HepG2 (cell line): ENCODE measurements around the gene ADH5. TPM values are rescaled to one million over a fixed set of nuclear protein-coding genes. Genes with fewer than 3 reads are reported as not detected.

Experiments
- ATAC-seq: fragments of 200-7000 bp; cut with Tn5 transposase; 3 replicates; pipeline ENCODE4 v1.9.1; 2020; ENCODE audit warnings: mild to moderate bottlenecking, moderate library complexity
- BruUV-seq: library from RNA; stranded (reverse); fragments of 400-500 nt; replicated peaks from 2 replicates; lab custom pipeline; 2021; lab: Mats Ljungman, UMichigan
- CTCF ChIA-PET: fragments of 300-600 bp; formaldehyde crosslinking; extraction: SDS; loops from one replicate; lab custom pipeline; 2021; ENCODE audit warnings: low total read pairs, inconsistent platforms, low intra/inter-chr PET ratio; lab: Yijun Ruan, JAX
- POLR2A ChIA-PET: fragments of 350-600 bp; sonication (Branson Sonifier 250); formaldehyde crosslinking; loops from one replicate; lab custom pipeline; 2020; ENCODE audit warnings: antibody characterized with exemption, inconsistent platforms; lab: Yijun Ruan, JAX
- DNase-seq: peaks from one replicate; pipeline ENCODE4 v3.0.0-alpha.2; 2015; ENCODE audit warnings: low spot score
- FAIRE-seq: peaks from 3 replicates; lab custom pipeline; 2011; peaks lifted over from hg19 to GRCh38; lab: Jason Lieb, UNC
- H2AFZ ChIP-seq: one replicate; pipeline ENCODE4 v1.6.1; 2011; ENCODE audit warnings: low read length, inconsistent platforms
- H3K27ac ChIP-seq: fragments of 300-600 bp; 3 replicates; pipeline ENCODE4 v1.8.0; 2011; ENCODE audit warnings: mixed run types, mild to moderate bottlenecking, mixed read lengths, low read length, inconsistent platforms; ENCODE audit not compliant: insufficient read depth; ENCODE audit errors: extremely low read length
- H3K27me3 ChIP-seq, 2 experiments: fragments of 200-600 bp in 1 of 2; 2 replicates in 1 of 2; 3 replicates in 1 of 2; pipeline versions ENCODE4 v1.6.0 to v1.8.0; 2011; ENCODE audit warnings: low read length in 2 of 2, mild to moderate bottlenecking in 2 of 2, moderate library complexity in 2 of 2, inconsistent platforms in 1 of 2; ENCODE audit not compliant: insufficient read depth in 2 of 2, control insufficient read depth in 1 of 2
- H3K36me3 ChIP-seq, 2 experiments: fragments of 200-600 bp in 1 of 2; replicated peaks in 1 of 2; 2 replicates in 1 of 2; 3 replicates in 1 of 2; pipeline versions ENCODE4 v1.5.1 to v1.8.0; 2011; ENCODE audit warnings: low read length in 2 of 2, inconsistent platforms in 1 of 2; ENCODE audit not compliant: insufficient read depth in 2 of 2, control insufficient read depth in 1 of 2
- H3K4me1 ChIP-seq: 2 replicates; pipeline ENCODE4 v1.5.1; 2012; ENCODE audit warnings: low read length, inconsistent platforms; ENCODE audit not compliant: insufficient read depth
- H3K4me2 ChIP-seq: 2 replicates; pipeline ENCODE4 v1.6.0; 2011; ENCODE audit warnings: low read depth, low read length, inconsistent platforms
- H3K4me3 ChIP-seq, 3 experiments: fragments of 200-600 bp in 1 of 3; sonication (generic), shearing (Covaris generic) in 1 of 3; replicated peaks in 1 of 3; 2 replicates each; pipeline ENCODE4 v1.5.1; 2011 to 2016; ENCODE audit warnings: low read length in 3 of 3, inconsistent platforms in 2 of 3, low read depth in 2 of 3, mild to moderate bottlenecking in 2 of 3, control low read depth in 1 of 3, mixed read lengths in 1 of 3; ENCODE audit not compliant: insufficient read depth in 1 of 3
- H3K79me2 ChIP-seq: one replicate; pipeline ENCODE4 v1.6.1; 2011; ENCODE audit warnings: low read length, inconsistent platforms; ENCODE audit not compliant: insufficient read depth
- H3K9ac ChIP-seq: 2 replicates; pipeline ENCODE4 v1.6.0; 2011; ENCODE audit warnings: mild to moderate bottlenecking, low read depth, low read length, inconsistent platforms; ENCODE audit not compliant: insufficient read depth
- H3K9me3 ChIP-seq: 2 replicates; pipeline ENCODE4 v1.5.1; 2012; ENCODE audit warnings: mild to moderate bottlenecking, low read length
- H4K20me1 ChIP-seq: 2 replicates; pipeline ENCODE4 v1.6.0; 2011; ENCODE audit warnings: inconsistent platforms, mild to moderate bottlenecking, low read length, moderate library complexity; ENCODE audit not compliant: insufficient read depth
- ATF7 ChIP-seq, 2 experiments: fragments of 450-650 bp in 1 of 2; sonication (generic) in 1 of 2; formaldehyde crosslinking in 1 of 2; IDR thresholded peaks; 2 replicates each; pipeline versions ENCODE4 v1.4.0 to v1.6.1; 2016 to 2020; ENCODE audit warnings: antibody characterized with exemption in 1 of 2, mild to moderate bottlenecking in 1 of 2, missing genetic modification reagents in 1 of 2
- CEBPB ChIP-seq: IDR thresholded peaks from 2 replicates; pipeline ENCODE4 v1.6.1; 2011; ENCODE audit warnings: low read depth, low read length, improper control_type of control experiment, borderline replicate concordance
- EZH2 ChIP-seq: conservative IDR thresholded peaks from 2 replicates; pipeline ENCODE4 v1.6.1; 2012; ENCODE audit warnings: mild to moderate bottlenecking, low read depth, low read length, moderate library complexity
- JUN ChIP-seq: sonication (generic); formaldehyde crosslinking; IDR thresholded peaks from 2 replicates; pipeline ENCODE4 v1.4.0; 2020; ENCODE audit warnings: mild to moderate bottlenecking, missing genetic modification reagents
- MAFF ChIP-seq: IDR thresholded peaks from 2 replicates; pipeline ENCODE4 v1.6.1; 2011; ENCODE audit warnings: low read depth, low read length, improper control_type of control experiment
- MAFK ChIP-seq, 2 experiments: IDR thresholded peaks in 1 of 2; conservative IDR thresholded peaks in 1 of 2; 2 replicates each; pipeline ENCODE4 v1.6.1; 2011; ENCODE audit warnings: improper control_type of control experiment in 2 of 2, low read length in 2 of 2
- MTA1 ChIP-seq: sonication (generic); formaldehyde crosslinking; IDR thresholded peaks from 2 replicates; pipeline ENCODE4 v1.4.0; 2020; ENCODE audit warnings: missing genetic modification reagents, mild to moderate bottlenecking, borderline replicate concordance
- NFKBIZ ChIP-seq: IDR thresholded peaks from 2 replicates; pipeline ENCODE4 v1.6.1; 2018; ENCODE audit warnings: missing genetic modification reagents, missing compliant biosample characterization
- NR2C2 ChIP-seq: sonication (generic); formaldehyde crosslinking; IDR thresholded peaks from 2 replicates; pipeline ENCODE4 v1.4.0; 2020; ENCODE audit warnings: missing genetic modification reagents, mild to moderate bottlenecking, moderate library complexity, borderline replicate concordance
- POLR2G ChIP-seq: fragments of 200-400 bp; formaldehyde crosslinking; IDR thresholded peaks from 2 replicates; pipeline ENCODE4 v1.6.1; 2018; ENCODE audit warnings: mild to moderate bottlenecking, low read depth, low read length, moderate library complexity
- RBAK ChIP-seq: sonication (generic); formaldehyde crosslinking; IDR thresholded peaks from 2 replicates; pipeline ENCODE4 v1.5.1; 2020; ENCODE audit warnings: mild to moderate bottlenecking, missing genetic modification reagents
- THAP11 ChIP-seq: IDR thresholded peaks from 2 replicates; pipeline ENCODE4 v1.6.1; 2016; ENCODE audit warnings: missing biosample characterization, missing genetic modification reagents
- ZFX ChIP-seq: sonication (generic); formaldehyde crosslinking; IDR thresholded peaks from 2 replicates; pipeline ENCODE4 v1.4.0; 2020; ENCODE audit warnings: mild to moderate bottlenecking, low read depth, missing genetic modification reagents, moderate library complexity
- ZNF501 ChIP-seq: sonication (generic); formaldehyde crosslinking; IDR thresholded peaks from 2 replicates; pipeline ENCODE4 v1.5.1; 2020; ENCODE audit warnings: mild to moderate bottlenecking, moderate library complexity, missing genetic modification reagents
- WGBS: methylation state at CpG from one replicate; pipeline ENCODE4 v1.1.6; 2017; ENCODE audit warnings: low lambda C conversion rate; 5-methylcytosine and 5-hydroxymethylcytosine counted together
- in situ Hi-C: cut with HindIII; loops from 2 replicates; pipeline ENCODE4 v1.10.0; 2017; ENCODE audit warnings: low pct_unique_long_range_greater_than_20kb; ENCODE audit not compliant: extremely low pct_ligation_motif_present
- intact Hi-C: fragments of 100-400 bp; cut with micrococcal nuclease; formaldehyde crosslinking; loops from one replicate; pipeline ENCODE4 v1.10.0; 2022; ENCODE audit not compliant: unreplicated experiment
- polyA plus RNA-seq, 8 experiments: library from polyadenylated mRNA; depleted of rRNA in 3 of 8; stranded (reverse) in 7 of 8; unstranded in 1 of 8; fragments of >200 nt; fragmentation: Illumina TruSeq in 4 of 8; extraction: Trizol in 4 of 8; gene quantifications; 2 replicates each; pipeline versions ENCODE4 v1.2.1 to v1.2.3, GENCODE V29; 2011 to 2016; ENCODE audit warnings: low read depth in 4 of 8, missing spikeins in 1 of 8, mixed read lengths in 1 of 8; ENCODE audit not compliant: insufficient read depth in 1 of 8
- total RNA-seq, 5 experiments: library from RNA; depleted of rRNA; stranded (reverse); fragments of >200 nt; fragmentation: Illumina TruSeq; extraction: Trizol; gene quantifications; 2 replicates each; pipeline ENCODE4 v1.2.3, GENCODE V29; 2016; ENCODE audit warnings: low read depth in 1 of 5
- TF ChIP-seq, protein P1 (sequence below): sonication (generic); formaldehyde crosslinking; IDR thresholded peaks from 2 replicates; pipeline ENCODE4 v1.4.0; 2020; ENCODE audit warnings: missing genetic modification reagents; ENCODE audit errors: not compliant biosample characterization
- TF ChIP-seq, protein P2 (sequence below): IDR thresholded peaks from 2 replicates; pipeline ENCODE4 v1.6.1; 2016; ENCODE audit warnings: mild to moderate bottlenecking

ADH5 gene
- total and polyA plus RNA-seq, 2 of the 13 experiments (the other 11 are each of a cell fraction or from before 2014, with no cell fraction given): 349 to 512 TPM

DNA sequence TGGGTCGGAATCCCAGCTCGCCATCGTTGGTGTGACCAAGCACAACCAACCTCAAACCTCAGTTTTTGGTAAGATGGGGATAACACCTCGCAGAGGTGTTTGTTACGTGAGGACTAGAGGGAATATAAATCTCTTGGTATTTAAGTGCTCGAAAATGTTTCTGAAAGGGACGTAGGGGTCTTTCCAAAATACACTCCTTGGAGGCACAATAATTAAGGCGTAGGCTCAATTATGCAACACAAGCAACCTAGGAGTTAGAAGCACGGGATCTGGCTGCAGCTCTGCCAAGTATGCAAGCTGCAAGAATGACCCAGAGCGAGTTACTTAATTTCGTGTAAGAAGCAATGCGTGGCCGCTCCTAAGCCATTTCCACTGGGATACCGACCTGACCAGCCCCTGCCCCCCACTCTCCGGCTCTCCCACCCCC is 552 bp downstream of the ADH5 start (continued):
- TF ChIP-seq NR2C2 (CRISPR knock-in tag) (no peak), CEBPB (0 out of 2 replicates have a peak, but pooled peaks have one; percentile 7), MTA1 (CRISPR knock-in tag) (no peak), ZNF501 (CRISPR knock-in tag) (no peak), NFKBIZ (CRISPR knock-in tag) (no peak)
- TF ChIP-seq, protein P1, sequence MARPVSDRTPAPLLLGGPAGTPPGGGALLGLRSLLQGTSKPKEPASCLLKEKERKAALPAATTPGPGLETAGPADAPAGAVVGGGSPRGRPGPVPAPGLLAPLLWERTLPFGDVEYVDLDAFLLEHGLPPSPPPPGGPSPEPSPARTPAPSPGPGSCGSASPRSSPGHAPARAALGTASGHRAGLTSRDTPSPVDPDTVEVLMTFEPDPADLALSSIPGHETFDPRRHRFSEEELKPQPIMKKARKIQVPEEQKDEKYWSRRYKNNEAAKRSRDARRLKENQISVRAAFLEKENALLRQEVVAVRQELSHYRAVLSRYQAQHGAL (CRISPR knock-in tag): no peak
- TF ChIP-seq, protein P2, sequence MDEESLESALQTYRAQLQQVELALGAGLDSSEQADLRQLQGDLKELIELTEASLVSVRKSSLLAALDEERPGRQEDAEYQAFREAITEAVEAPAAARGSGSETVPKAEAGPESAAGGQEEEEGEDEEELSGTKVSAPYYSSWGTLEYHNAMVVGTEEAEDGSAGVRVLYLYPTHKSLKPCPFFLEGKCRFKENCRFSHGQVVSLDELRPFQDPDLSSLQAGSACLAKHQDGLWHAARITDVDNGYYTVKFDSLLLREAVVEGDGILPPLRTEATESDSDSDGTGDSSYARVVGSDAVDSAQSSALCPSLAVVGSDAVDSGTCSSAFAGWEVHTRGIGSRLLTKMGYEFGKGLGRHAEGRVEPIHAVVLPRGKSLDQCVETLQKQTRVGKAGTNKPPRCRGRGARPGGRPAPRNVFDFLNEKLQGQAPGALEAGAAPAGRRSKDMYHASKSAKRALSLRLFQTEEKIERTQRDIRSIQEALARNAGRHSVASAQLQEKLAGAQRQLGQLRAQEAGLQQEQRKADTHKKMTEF: no peak

DNA sequence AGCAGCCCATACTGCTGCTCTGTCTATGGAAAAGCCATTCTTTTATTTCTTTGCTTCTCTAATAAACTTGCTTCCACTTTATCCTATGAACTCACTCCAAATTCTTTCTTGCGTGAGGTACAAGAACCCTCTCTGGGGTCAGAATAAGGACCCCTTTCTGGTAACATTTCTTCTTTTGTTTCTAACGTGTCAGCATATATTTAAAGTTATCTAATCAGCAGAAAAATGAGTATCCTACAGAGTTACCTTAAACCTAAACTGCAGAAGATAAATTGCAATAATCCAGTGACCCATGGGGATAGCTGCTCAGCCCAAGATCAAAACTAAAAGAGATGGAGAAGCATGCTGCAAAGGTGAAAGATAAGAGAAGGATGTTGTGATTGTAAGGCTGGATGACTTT is 4.0 kb downstream of the ADH5 start:
- Histone ChIP-seq H3K9ac (no peak overlapping the region), H3K27me3 (no peaks in the 10 kb centered on the region; a peak in 1 of 5 replicates), H3K27ac (no peak overlapping the region), H2AFZ (no peak overlapping the region), H3K4me3 (no peak overlapping the region), H4K20me1 (peaks cover 21% of the 10 kb centered on the region), H3K79me2 (peaks cover 70% of the 10 kb centered on the region), H3K9me3 (no peaks in the 10 kb centered on the region), H3K4me2 (no peak overlapping the region), H3K36me3 (peaks cover 18 to 58% of the 10 kb centered on the region in 2 experiments), H3K4me1 (peaks cover 52% of the 10 kb centered on the region)
- FAIRE-seq (no peak), DNase-seq (no peak), ATAC-seq (no peak)
- CTCF ChIA-PET: no interaction called here
- in situ Hi-C loops (no loop called here), intact Hi-C loops (loop anchor here (10.0 kb wide), 2 partner anchors 130 to 380 kb away; partner anchors contain the start of gene ADH6)
- no TSS peak for BruUV-seq
- 96% methylated on average over 2 of the region's 2 CpGs for WGBS
- POLR2A ChIA-PET: no interaction called here
- TF ChIP-seq MAFK (conservative IDR thresholded peaks at IDR 0.05 in 1 of 2, IDR thresholded peaks at IDR 0.05 in 1 of 2; ENCODE audit: low read length in 2 of 2) (peak; percentile 63 to 90), POLR2G (peak; percentile 2; the same call in 1 of the 2 replicates), THAP11 (CRISPR knock-in tag) (no peak), MAFF (peak; percentile 87), ATF7 (IDR thresholded peaks at IDR 0.05) (no peak), ATF7 (CRISPR knock-in tag; IDR thresholded peaks at IDR 0.05) (no peak), JUN (CRISPR knock-in tag) (no peak), ZFX (CRISPR knock-in tag) (no peak), RBAK (no peak), EZH2 (no peak)
